HG02840 (cell line): ENCODE results near the gene OR52I1.

Source experiments
- ATAC-seq: cut with Tn5 transposase; IDR thresholded peaks from one replicate; pipeline ENCODE4 v1.9.1; 2021; ENCODE audit warnings: mild to moderate bottlenecking, moderate library complexity, moderate number of reproducible peaks; ENCODE audit not compliant: unreplicated experiment, low FRiP score

The OR52I1 gene

GRCh38 chr11:4593739-4594138 is at the start of gene OR52I1:
Gene OR52I1 (plus strand): TSS chr11:4594039. CDS start chr11:4594039, 0 bp downstream.
- ATAC-seq: no peak

- ATAC-seq: no peak
Measured at GRCh38 chr11:4544891-4545290, 48.9 kb upstream of the OR52I1 start, which contains the start of gene OR52M1. Gene OR52M1 (plus strand): TSS chr11:4545191. CDS start chr11:4545191, 0 bp downstream.

- no peak for ATAC-seq
Measured at GRCh38 chr11:4546878-4547277, 47.0 kb upstream of the OR52I1 start.

DNA sequence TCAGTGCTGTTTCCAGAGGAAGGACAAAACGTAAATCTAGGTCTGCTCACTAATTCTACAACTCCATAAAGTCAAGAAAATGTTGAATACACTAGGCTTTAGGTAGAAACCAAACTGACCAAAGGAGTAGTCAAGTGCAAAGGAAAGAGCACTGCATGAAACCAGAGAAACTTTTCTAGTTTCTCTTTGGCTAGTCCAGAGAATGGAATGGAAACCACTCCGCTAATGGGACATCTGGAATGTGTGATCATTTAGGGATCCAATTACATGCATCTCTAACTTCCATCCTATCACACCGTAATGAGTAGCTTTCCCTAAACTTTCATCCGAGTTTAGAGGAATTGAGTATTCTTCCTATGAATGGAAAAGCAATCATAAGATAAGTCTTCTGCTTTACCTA is 46.4 kb upstream of the OR52I1 start:
- no peak for ATAC-seq

GRCh38 chr11:4551346-4551979 is 42.4 kb upstream of the OR52I1 start:
- ATAC-seq: no peak

- no peak for ATAC-seq
Measured at GRCh38 chr11:4559527-4560440, 34.1 kb upstream of the OR52I1 start.

DNA sequence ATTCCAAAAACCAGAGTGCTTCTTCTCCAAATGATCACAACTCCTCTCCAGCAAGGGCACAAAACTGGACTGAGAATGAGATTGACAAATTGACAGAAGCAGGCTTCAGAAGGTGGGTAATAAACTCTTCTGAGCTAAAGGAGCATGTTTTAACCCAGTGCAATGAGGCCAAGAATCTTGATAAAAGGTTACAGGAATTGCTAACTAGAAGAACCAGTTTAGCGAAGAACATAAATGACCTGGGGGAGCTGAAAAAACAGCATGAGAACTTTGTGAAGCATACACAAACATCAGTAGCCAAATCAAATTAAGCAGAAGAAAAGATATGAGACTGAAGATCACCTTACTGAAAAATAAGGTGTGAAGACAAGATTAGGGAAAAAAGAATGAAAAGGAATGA is 33.4 kb upstream of the OR52I1 start:
- no peak for ATAC-seq

DNA sequence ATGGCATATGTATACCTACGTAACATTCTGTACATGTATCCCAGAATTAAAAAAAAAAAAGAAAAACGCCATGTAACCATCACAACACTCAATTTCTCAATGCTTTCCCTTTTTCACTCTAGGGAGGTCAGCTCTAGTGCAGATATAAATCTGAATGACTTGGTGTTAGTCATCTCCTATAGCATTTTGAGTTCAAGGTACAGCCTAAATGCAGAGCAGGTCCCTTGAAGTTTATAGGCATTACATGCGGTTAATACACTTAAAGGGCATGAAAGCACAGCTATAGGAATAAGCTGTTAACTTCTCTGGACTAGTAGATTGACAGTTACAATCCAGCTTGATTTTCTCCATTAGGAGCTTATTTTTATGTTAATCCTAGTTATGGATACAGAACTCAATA is 28.5 kb upstream of the OR52I1 start:
- ATAC-seq: no peak

- no peak for ATAC-seq
Measured at GRCh38 chr11:4569075-4569474, 24.8 kb upstream of the OR52I1 start.

DNA sequence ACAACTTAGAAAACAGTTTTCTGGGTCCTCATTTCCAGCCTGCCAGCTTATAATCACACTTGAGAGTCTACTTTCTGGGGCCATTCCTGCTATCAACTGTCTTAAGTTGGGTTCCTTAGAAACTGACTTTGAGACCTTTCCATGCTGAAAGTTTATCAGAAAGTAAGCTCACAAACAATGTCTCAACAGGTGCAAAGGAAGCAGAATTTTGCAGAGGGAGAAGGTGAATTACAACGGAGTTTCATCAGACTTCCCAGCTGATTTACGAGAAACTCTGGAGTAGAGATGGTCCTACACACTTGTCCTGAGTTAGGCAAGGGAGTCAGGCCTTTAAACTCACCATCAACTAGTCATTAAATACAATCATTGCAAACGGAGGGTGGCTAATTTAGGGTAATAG is 17.0 kb upstream of the OR52I1 start:
- no peak for ATAC-seq

- ATAC-seq: no peak
Measured at GRCh38 chr11:4577761-4578160, 16.1 kb upstream of the OR52I1 start.

- ATAC-seq: no peak
Measured at GRCh38 chr11:4578624-4579023, 15.2 kb upstream of the OR52I1 start.

DNA sequence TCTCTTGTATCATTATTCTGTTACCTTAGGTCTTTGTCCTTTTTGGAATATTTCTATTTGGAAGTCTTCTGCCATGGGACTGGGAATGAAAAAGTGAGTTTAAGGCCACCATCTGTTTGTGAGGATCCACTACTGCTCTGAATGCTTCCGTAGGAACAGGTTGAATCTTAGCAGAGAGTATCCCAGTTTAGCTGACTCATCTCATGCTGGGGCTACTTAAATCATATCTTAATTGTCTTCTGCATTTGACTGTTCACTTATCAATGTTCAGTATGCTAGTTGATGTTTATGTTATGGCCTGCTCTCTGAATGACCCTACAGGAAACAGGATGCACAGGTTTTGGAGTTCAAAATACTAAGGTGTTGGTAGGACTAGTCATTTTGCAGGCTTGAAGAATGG is 13.7 kb upstream of the OR52I1 start:
- ATAC-seq: no peak

GRCh38 chr11:4581443-4581842 is 12.4 kb upstream of the OR52I1 start, which contains the start of gene OR52I2:
Gene OR52I2 (plus strand): TSS chr11:4581743.
- no peak for ATAC-seq

GRCh38 chr11:4589017-4589416 is 4.8 kb upstream of the OR52I1 start:
- ATAC-seq: no peak

GRCh38 chr11:4605057-4605456 is 11.2 kb downstream of the OR52I1 start:
- ATAC-seq: no peak

DNA sequence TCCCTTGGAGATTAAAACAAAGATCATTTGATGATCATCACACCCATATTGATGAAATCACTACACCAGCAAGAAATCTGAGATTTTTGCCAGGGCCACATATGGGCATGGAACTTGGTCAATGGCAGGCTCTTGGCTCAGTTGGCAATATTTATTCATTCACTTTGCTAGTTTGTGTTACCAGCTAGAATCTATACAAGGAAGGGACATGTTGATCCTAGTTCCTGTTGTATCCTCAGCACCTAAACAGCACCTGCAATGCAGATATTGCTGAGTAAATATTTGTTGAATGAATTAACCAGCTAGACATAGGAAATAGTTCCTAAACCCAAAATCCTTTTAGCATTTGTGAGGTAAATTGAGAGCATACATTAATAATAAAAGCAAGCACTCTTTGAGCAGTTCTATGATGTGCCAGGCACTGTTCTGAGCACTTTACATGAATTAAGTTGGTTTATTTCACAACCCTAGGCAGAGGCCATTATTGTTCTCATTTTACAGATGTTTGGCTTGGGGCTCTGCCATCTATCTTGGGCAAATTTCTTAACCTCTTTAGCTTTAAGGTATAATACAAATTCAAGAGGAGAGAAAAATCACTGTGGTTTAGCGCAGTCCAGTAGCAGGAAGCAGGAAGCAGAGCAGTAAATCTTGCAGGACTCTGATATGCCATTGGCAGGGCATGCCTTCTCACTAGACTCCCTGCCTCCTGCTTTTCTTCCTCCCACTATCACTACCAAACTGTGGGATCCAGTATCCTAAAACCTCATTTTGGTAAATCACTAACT is 12.6 kb downstream of the OR52I1 start:
- no peak for ATAC-seq

- ATAC-seq: no peak
Measured at GRCh38 chr11:4607096-4607495, 13.3 kb downstream of the OR52I1 start.

DNA sequence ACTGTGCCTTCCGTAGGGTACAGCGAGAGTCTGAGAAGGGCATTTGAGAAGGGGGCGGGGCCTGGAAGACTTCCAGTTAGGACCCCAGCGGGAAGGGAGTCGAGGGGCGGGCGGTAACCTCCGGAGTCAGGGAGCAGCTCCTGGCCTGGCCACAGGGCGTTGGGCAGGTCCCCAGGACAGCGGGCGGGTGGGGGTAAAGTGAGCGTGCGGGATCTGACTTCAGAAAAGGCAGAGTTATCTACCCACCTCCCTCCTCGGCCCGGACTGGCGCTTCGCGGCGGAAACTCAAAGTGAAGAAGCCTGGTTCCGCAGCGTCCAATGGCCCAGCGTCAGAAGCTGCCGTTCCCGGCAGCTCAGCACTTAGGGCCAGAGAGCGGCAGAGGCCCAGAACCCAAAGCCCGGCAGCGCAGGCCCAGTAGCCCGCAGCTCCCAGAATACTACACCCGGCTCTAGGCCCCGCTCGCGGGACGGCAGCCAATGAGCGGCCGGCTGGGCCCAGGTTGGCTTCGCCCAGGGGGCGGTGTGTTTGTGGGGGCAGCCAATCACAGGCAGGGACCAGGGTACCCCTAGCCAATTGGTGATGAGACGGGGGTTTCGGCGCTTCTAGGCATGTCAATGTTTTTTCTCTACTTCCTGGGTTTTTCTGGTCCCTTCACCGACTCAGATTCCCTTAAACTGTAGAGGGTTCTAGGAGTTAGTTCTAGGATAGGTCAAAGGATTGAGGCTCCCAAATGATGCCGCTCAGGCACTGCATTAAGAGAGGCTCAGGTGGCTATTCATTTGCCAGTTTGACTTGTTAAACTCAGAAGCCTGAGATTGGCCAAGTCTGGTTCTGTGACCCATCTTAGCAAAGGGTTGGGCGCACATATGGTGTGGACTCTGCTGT is 14.2 kb downstream of the OR52I1 start, which contains the start of gene TRIM68:
Gene TRIM68, minus strand, starts transcription at position 451 of the 886 bp plus-strand sequence. CDS start 2,727 bp downstream, outside the sequence.
- ATAC-seq: peak; percentile 100
